Trophoblast cell (in vitro differentiated cells and primary cell): ENCODE data around the gene ARHGEF11.
A peak's percentile ranks its signal among the peaks of the same experiment; 100 is the strongest.

Experiments
- DNase-seq, 2 donors: peaks; one replicate each; pipeline ENCODE4 v3.0.0-alpha.2; 2016
- H2AFZ ChIP-seq: 2 replicates; pipeline ENCODE4 v1.6.1; 2013; ENCODE audit warnings: low read length, moderate library complexity, mild to moderate bottlenecking; ENCODE audit not compliant: insufficient read depth, poor library complexity
- H2AK5ac ChIP-seq: 2 replicates; pipeline ENCODE4 v1.6.1; 2013; ENCODE audit warnings: mild to moderate bottlenecking, low read length
- H2BK120ac ChIP-seq: 2 replicates; pipeline ENCODE4 v1.6.1; 2013; ENCODE audit warnings: low read length, mild to moderate bottlenecking, moderate library complexity; ENCODE audit not compliant: insufficient read depth, poor library complexity
- H2BK12ac ChIP-seq: 2 replicates; pipeline ENCODE4 v1.6.1; 2013; ENCODE audit warnings: mild to moderate bottlenecking, low read length, moderate library complexity
- H2BK5ac ChIP-seq: 2 replicates; pipeline ENCODE4 v1.6.1; 2013; ENCODE audit warnings: low read length, low read depth, moderate library complexity, mild to moderate bottlenecking; ENCODE audit not compliant: poor library complexity
- H3K14ac ChIP-seq: 2 replicates; pipeline ENCODE4 v1.6.1; 2013; ENCODE audit warnings: mild to moderate bottlenecking, low read length
- H3K18ac ChIP-seq: 2 replicates; pipeline ENCODE4 v1.6.1; 2013; ENCODE audit warnings: mild to moderate bottlenecking, low read length
- H3K23ac ChIP-seq: 2 replicates; pipeline ENCODE4 v1.6.1; 2013; ENCODE audit warnings: low read length
- H3K27ac ChIP-seq: 2 replicates; pipeline ENCODE4 v1.5.1; 2013; ENCODE audit warnings: low read depth, mild to moderate bottlenecking, inconsistent platforms, low read length, moderate library complexity
- H3K27me3 ChIP-seq: 2 replicates; pipeline ENCODE4 v1.6.1; 2013; ENCODE audit warnings: inconsistent platforms, mild to moderate bottlenecking, low read length, moderate library complexity; ENCODE audit not compliant: insufficient read depth
- H3K36me3 ChIP-seq, 2 experiments: 1 replicate in 1 of 2; 2 replicates in 1 of 2; pipeline ENCODE4 v1.6.1; 2013; ENCODE audit warnings: low read length in 2 of 2, mild to moderate bottlenecking in 2 of 2, moderate library complexity in 1 of 2; ENCODE audit not compliant: insufficient read depth in 2 of 2, control insufficient read depth in 1 of 2
- H3K4ac ChIP-seq: 2 replicates; pipeline ENCODE4 v1.6.1; 2013; ENCODE audit warnings: low read depth, mild to moderate bottlenecking, low read length, moderate library complexity
- H3K4me1 ChIP-seq, 2 experiments: 1 replicate in 1 of 2; 2 replicates in 1 of 2; pipeline ENCODE4 v1.6.1; 2013; ENCODE audit warnings: low read length in 2 of 2, mild to moderate bottlenecking in 2 of 2, moderate library complexity in 1 of 2; ENCODE audit not compliant: insufficient read depth in 2 of 2, control insufficient read depth in 1 of 2
- H3K4me2 ChIP-seq: 2 replicates; pipeline ENCODE4 v1.6.1; 2013; ENCODE audit warnings: inconsistent platforms, mild to moderate bottlenecking, low read length, moderate library complexity
- H3K4me3 ChIP-seq: 2 replicates; pipeline ENCODE4 v1.5.1; 2013; ENCODE audit warnings: mild to moderate bottlenecking, low read depth, low read length, inconsistent platforms
- H3K79me1 ChIP-seq: one replicate; pipeline ENCODE4 v1.6.1; 2013; ENCODE audit warnings: low read length
- H3K79me2 ChIP-seq: 2 replicates; pipeline ENCODE4 v1.6.1; 2013; ENCODE audit warnings: low read length, mild to moderate bottlenecking; ENCODE audit not compliant: control insufficient read depth, insufficient read depth, poor library complexity
- H3K9ac ChIP-seq: 2 replicates; pipeline ENCODE4 v1.6.1; 2013; ENCODE audit warnings: mild to moderate bottlenecking, low read length
- H3K9me3 ChIP-seq: 2 replicates; pipeline ENCODE4 v1.6.1; 2013; ENCODE audit warnings: low read depth, mild to moderate bottlenecking, control low read depth, inconsistent platforms, low read length; ENCODE audit not compliant: insufficient read depth
- H4K12ac ChIP-seq: 2 replicates; pipeline ENCODE4 v1.6.1; 2013; ENCODE audit warnings: low read depth, mild to moderate bottlenecking, low read length, moderate library complexity
- H4K8ac ChIP-seq: 2 replicates; pipeline ENCODE4 v1.6.1; 2013; ENCODE audit warnings: low read depth, mild to moderate bottlenecking, low read length, moderate library complexity
- H4K91ac ChIP-seq: one replicate; pipeline ENCODE4 v1.6.1; 2013; ENCODE audit warnings: low read depth, mild to moderate bottlenecking, low read length, moderate library complexity
- WGBS: extraction: QIAGEN DNeasy Blood & Tissue Kit; methylation state at CpG from one replicate; pipeline ENCODE4 v1.1.7; 2013; ENCODE audit warnings: missing lambda C conversion rate; ENCODE audit not compliant: insufficient read length, insufficient coverage; ENCODE audit errors: extremely low coverage; 5-methylcytosine and 5-hydroxymethylcytosine counted together

ARHGEF11 gene

GRCh38 chr1:156964441-156964840 is 81.1 kb downstream of the ARHGEF11 start:
- Histone ChIP-seq H3K27ac (no peak overlapping the region), H2AK5ac (no peak overlapping the region), H3K9me3 (no peaks in the 10 kb centered on the region), H3K27me3 (no peaks in the 10 kb centered on the region), H3K4me1 (no peaks in the 10 kb centered on the region), H3K18ac (no peak overlapping the region), H4K12ac (no peak overlapping the region), H3K4me2 (no peak overlapping the region), H3K23ac (no peak overlapping the region), H2BK12ac (no peak overlapping the region), H3K79me2 (no peaks in the 10 kb centered on the region), H3K4ac (no peak overlapping the region), H2BK5ac (no peak overlapping the region), H3K4me3 (no peak overlapping the region), H3K9ac (no peak overlapping the region), H3K36me3 (peaks cover 14 to 27% of the 10 kb centered on the region in 2 experiments), H2BK120ac (no peak overlapping the region), H2AFZ (no peak overlapping the region), H4K8ac (no peak overlapping the region), H3K14ac (no peak overlapping the region), H4K91ac (no peak overlapping the region), H3K79me1 (no peaks in the 10 kb centered on the region)
- no peak for DNase-seq
- no CpG with 5 or more reads among the region's 2 CpGs for WGBS

- H3K79me2 ChIP-seq: no peaks in the 10 kb centered on the region
- H4K12ac ChIP-seq: no peak overlapping the region
- no peak overlapping the region for H2BK120ac ChIP-seq
- no peak overlapping the region for H3K27ac ChIP-seq
- no peak overlapping the region for H3K14ac ChIP-seq
- H3K4me3 ChIP-seq: no peak overlapping the region
- H2BK12ac ChIP-seq: no peak overlapping the region
- no peak overlapping the region for H2BK5ac ChIP-seq
- H3K27me3 ChIP-seq: no peaks in the 10 kb centered on the region
- DNase-seq: peak in 1 of 2 donors; percentile 4
- H3K79me1 ChIP-seq: no peaks in the 10 kb centered on the region
- H4K91ac ChIP-seq: no peak overlapping the region
- H3K4me2 ChIP-seq: no peak overlapping the region
- no peak overlapping the region for H3K23ac ChIP-seq
- H4K8ac ChIP-seq: no peak overlapping the region
- no peak overlapping the region for H2AFZ ChIP-seq
- H3K18ac ChIP-seq: no peak overlapping the region
- no peak overlapping the region for H3K9ac ChIP-seq
- H3K4ac ChIP-seq: no peak overlapping the region
- no peak overlapping the region for H2AK5ac ChIP-seq
- WGBS: no CpG with 5 or more reads among the region's 3 CpGs
- H3K4me1 ChIP-seq: peaks cover under 1% of the 10 kb centered on the region in 2 experiments
- peaks cover 14 to 30% of the 10 kb centered on the region in 2 experiments for H3K36me3 ChIP-seq
- H3K9me3 ChIP-seq: no peaks in the 10 kb centered on the region
These were observed 81.9 kb downstream of the ARHGEF11 start for GRCh38 chr1:156963621-156964020.

- Histone ChIP-seq H3K79me1 (no peaks in the 10 kb centered on the region), H3K18ac (no peak overlapping the region), H4K8ac (no peak overlapping the region), H3K14ac (no peak overlapping the region), H3K27ac (no peak overlapping the region), H2BK12ac (no peak overlapping the region), H3K27me3 (no peaks in the 10 kb centered on the region), H4K12ac (no peak overlapping the region), H3K79me2 (no peaks in the 10 kb centered on the region), H3K9me3 (no peaks in the 10 kb centered on the region), H3K4me2 (no peak overlapping the region), H2AFZ (no peak overlapping the region), H3K9ac (no peak overlapping the region), H2BK5ac (no peak overlapping the region), H3K4ac (no peak overlapping the region), H2AK5ac (no peak overlapping the region), H3K4me1 (peaks cover 5 to 6% of the 10 kb centered on the region in 2 experiments), H3K36me3 (peaks cover 16 to 34% of the 10 kb centered on the region in 2 experiments), H3K4me3 (no peak overlapping the region), H3K23ac (no peak overlapping the region), H2BK120ac (no peak overlapping the region), H4K91ac (no peak overlapping the region)
- DNase-seq: no peak
- no CpG with 5 or more reads among the region's 4 CpGs for WGBS
These were observed 83.8 kb downstream of the ARHGEF11 start for GRCh38 chr1:156961709-156962108.

- H3K79me2 ChIP-seq: no peaks in the 10 kb centered on the region
- DNase-seq: no peak
- H4K91ac ChIP-seq: no peak overlapping the region
- H3K9me3 ChIP-seq: no peaks in the 10 kb centered on the region
- no peak overlapping the region for H3K9ac ChIP-seq
- H3K27me3 ChIP-seq: no peaks in the 10 kb centered on the region
- H4K12ac ChIP-seq: no peak overlapping the region
- no peak overlapping the region for H2AK5ac ChIP-seq
- no peak overlapping the region for H2BK120ac ChIP-seq
- H3K27ac ChIP-seq: no peak overlapping the region
- peaks cover 29 to 49% of the 10 kb centered on the region in 2 experiments for H3K36me3 ChIP-seq
- H3K4me2 ChIP-seq: no peak overlapping the region
- no peak overlapping the region for H2AFZ ChIP-seq
- H3K79me1 ChIP-seq: no peaks in the 10 kb centered on the region
- H3K4ac ChIP-seq: no peak overlapping the region
- no CpG with 5 or more reads among the region's 6 CpGs for WGBS
- H3K4me3 ChIP-seq: no peak overlapping the region
- no peak overlapping the region for H2BK5ac ChIP-seq
- no peak overlapping the region for H4K8ac ChIP-seq
- H3K23ac ChIP-seq: no peak overlapping the region
- no peak overlapping the region for H2BK12ac ChIP-seq
- H3K14ac ChIP-seq: no peak overlapping the region
- H3K18ac ChIP-seq: no peak overlapping the region
- peaks cover 5 to 6% of the 10 kb centered on the region in 2 experiments for H3K4me1 ChIP-seq
These were observed 85.6 kb downstream of the ARHGEF11 start for GRCh38 chr1:156959925-156960324.
